GM18519 (cell line): ENCODE measurements around the gene TECRL.

Source experiments
- ATAC-seq: cut with Tn5 transposase; IDR thresholded peaks from one replicate; pipeline ENCODE4 v1.9.1; 2021; ENCODE audit warnings: mild to moderate bottlenecking, moderate library complexity; ENCODE audit not compliant: unreplicated experiment, low FRiP score

The TECRL gene

GRCh38 chr4:64409300-64409699, at the start of gene TECRL:
TSS of gene TECRL (minus strand) at chr4:64409450. CDS start at chr4:64409351, 99 bp downstream.
- no peak for ATAC-seq

GRCh38 chr4:64432674-64433073, 23.4 kb upstream of the TECRL start:
- ATAC-seq, result no peak

GRCh38 chr4:64430933-64431332, 21.7 kb upstream of the TECRL start:
- no peak for ATAC-seq

- no peak for ATAC-seq
Observed at GRCh38 chr4:64417974-64418373, 8.7 kb upstream of the TECRL start.

GRCh38 chr4:64407000-64407399, 2.2 kb downstream of the TECRL start:
- no peak for ATAC-seq

GRCh38 chr4:64405761-64406160, 3.5 kb downstream of the TECRL start:
- ATAC-seq, result no peak

GRCh38 chr4:64402684-64403083, 6.6 kb downstream of the TECRL start:
- no peak for ATAC-seq

- ATAC-seq, result no peak
Observed at GRCh38 chr4:64399313-64400109, 9.7 kb downstream of the TECRL start.

GRCh38 chr4:64394469-64394868, 14.8 kb downstream of the TECRL start:
- no peak for ATAC-seq

- ATAC-seq, result no peak
Observed at GRCh38 chr4:64388252-64388651, 21.0 kb downstream of the TECRL start.

GRCh38 chr4:64385220-64385619, 24.0 kb downstream of the TECRL start:
- no peak for ATAC-seq

GRCh38 chr4:64384237-64385203, 24.7 kb downstream of the TECRL start:
- no peak for ATAC-seq

- no peak for ATAC-seq
Observed at GRCh38 chr4:64368741-64369140, 40.5 kb downstream of the TECRL start.

GRCh38 chr4:64361399-64361740, 47.9 kb downstream of the TECRL start:
- no peak for ATAC-seq

GRCh38 chr4:64360664-64361398, 48.4 kb downstream of the TECRL start:
- no peak for ATAC-seq

- no peak for ATAC-seq
Observed at GRCh38 chr4:64359489-64359888, 49.8 kb downstream of the TECRL start.

- no peak for ATAC-seq
Observed at GRCh38 chr4:64353904-64354303, 55.3 kb downstream of the TECRL start.

- no peak for ATAC-seq
Observed at GRCh38 chr4:64341711-64342110, 67.5 kb downstream of the TECRL start.

- ATAC-seq, result no peak
Observed at GRCh38 chr4:64340218-64341110, 68.8 kb downstream of the TECRL start.

- ATAC-seq, result no peak
Observed at GRCh38 chr4:64334964-64335363, 74.3 kb downstream of the TECRL start.
